ENCODE data around the gene CHRDL1. TPM values are rescaled to one million over a fixed set of nuclear protein-coding genes. Genes with fewer than 3 reads are reported as not detected.

The CHRDL1 gene
- total RNA-seq, 1 donor from 2014 or later: 4.8 TPM

DNA sequence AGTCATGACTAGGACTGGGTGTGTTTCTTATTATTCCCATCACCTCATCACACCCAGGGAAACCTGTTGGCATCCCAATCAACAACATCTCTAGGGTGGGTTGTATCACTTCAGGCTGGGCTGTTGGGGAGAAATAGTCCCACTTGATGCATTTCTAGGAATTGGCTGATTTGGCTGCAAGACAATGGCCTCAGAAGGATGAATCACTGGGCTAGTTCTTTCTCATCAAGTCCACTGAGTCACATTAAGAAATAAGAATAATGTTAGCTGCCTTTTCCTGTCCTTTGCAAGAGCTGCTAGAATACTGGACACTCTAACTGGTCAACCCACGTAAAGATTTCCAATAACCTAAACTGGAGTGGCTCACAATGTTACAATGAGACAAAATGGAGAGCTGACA, 104.2 kb downstream of the CHRDL1 start:
- Histone ChIP-seq H3K9ac (ENCODE audit: low read length) (no peak overlapping the region), H2AFZ (ENCODE audit: low read depth, low read length) (no peak overlapping the region)

DNA sequence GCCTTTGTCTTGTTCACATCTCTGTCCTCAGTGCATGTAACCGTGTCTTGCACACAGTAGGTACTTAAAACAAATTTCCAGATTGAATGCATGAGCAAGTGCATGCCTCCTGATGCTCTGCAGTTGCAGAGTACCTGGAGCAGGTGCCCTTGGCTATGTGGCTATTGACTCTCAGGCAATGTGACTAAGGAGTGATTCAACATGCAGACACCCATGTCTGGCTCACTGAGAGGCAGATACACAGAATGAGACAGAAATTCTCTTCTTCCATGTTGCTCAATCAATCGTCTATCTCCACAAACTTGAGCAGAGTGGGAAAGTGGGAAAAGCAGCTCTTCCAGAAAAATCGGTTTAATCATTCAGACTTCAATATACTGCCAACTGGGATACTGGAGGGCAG, 111.0 kb downstream of the CHRDL1 start:
- FAIRE-seq (no peak), DNase-seq (ENCODE audit: low read depth) (no peak)
- no peak overlapping the region for H3K4me3 ChIP-seq (ENCODE audit: insufficient read depth, low read depth, low read length)
- no peaks in the 10 kb centered on the region for H3K79me2 ChIP-seq (ENCODE audit: insufficient read depth, low read length)
- H3K27ac ChIP-seq (ENCODE audit: low read depth, low read length): no peak overlapping the region
- Mint-ChIP-seq H3K27ac (ENCODE audit: unreplicated experiment) (no peak overlapping the region), H3K4me3 (ENCODE audit: unreplicated experiment) (no peak overlapping the region), H3K9me3 (ENCODE audit: unreplicated experiment) (no peaks in the 10 kb centered on the region), H3K4me1 (ENCODE audit: low read depth, unreplicated experiment) (no peaks in the 10 kb centered on the region), H3K36me3 (ENCODE audit: low read depth, unreplicated experiment) (no peaks in the 10 kb centered on the region), H3K27me3 (ENCODE audit: low read depth, unreplicated experiment) (no peaks in the 10 kb centered on the region)
- no peaks in the 10 kb centered on the region for H4K20me1 ChIP-seq (ENCODE audit: insufficient read depth, low read length)
- no peaks in the 10 kb centered on the region for H3K9me3 ChIP-seq (ENCODE audit: insufficient read depth, low read depth, low read length)
- no peaks in the 10 kb centered on the region for H3K4me1 ChIP-seq (ENCODE audit: insufficient read depth, low read length)
- H2AFZ ChIP-seq (ENCODE audit: low read depth, low read length): no peak overlapping the region
- no peaks in the 10 kb centered on the region for H3K36me3 ChIP-seq (ENCODE audit: insufficient read depth, low read length)
- H3K27me3 ChIP-seq (ENCODE audit: insufficient read depth, low read length): no peaks in the 10 kb centered on the region
- TF ChIP-seq, protein P1, sequence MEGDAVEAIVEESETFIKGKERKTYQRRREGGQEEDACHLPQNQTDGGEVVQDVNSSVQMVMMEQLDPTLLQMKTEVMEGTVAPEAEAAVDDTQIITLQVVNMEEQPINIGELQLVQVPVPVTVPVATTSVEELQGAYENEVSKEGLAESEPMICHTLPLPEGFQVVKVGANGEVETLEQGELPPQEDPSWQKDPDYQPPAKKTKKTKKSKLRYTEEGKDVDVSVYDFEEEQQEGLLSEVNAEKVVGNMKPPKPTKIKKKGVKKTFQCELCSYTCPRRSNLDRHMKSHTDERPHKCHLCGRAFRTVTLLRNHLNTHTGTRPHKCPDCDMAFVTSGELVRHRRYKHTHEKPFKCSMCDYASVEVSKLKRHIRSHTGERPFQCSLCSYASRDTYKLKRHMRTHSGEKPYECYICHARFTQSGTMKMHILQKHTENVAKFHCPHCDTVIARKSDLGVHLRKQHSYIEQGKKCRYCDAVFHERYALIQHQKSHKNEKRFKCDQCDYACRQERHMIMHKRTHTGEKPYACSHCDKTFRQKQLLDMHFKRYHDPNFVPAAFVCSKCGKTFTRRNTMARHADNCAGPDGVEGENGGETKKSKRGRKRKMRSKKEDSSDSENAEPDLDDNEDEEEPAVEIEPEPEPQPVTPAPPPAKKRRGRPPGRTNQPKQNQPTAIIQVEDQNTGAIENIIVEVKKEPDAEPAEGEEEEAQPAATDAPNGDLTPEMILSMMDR (IDR thresholded peaks at IDR 0.05; ENCODE audit: insufficient read depth, low read depth, low read length): no peak
- no peak for TF ChIP-seq EZH2 (IDR thresholded peaks at IDR 0.05; ENCODE audit: insufficient read depth, low read length)
- no peak overlapping the region for H3K4me2 ChIP-seq (ENCODE audit: low read length)
- H3K9ac ChIP-seq (ENCODE audit: low read length): no peak overlapping the region

More for the DNA sequence above, 104.2 kb downstream of the CHRDL1 start:
- no peaks in the 10 kb centered on the region for H3K9me3 ChIP-seq (ENCODE audit: insufficient read depth, low read depth, low read length)
- no peaks in the 10 kb centered on the region for H3K27me3 ChIP-seq (ENCODE audit: insufficient read depth, low read length)
- H3K27ac ChIP-seq (ENCODE audit: low read depth, low read length): no peak overlapping the region
- Mint-ChIP-seq H3K36me3 (ENCODE audit: low read depth, unreplicated experiment) (no peaks in the 10 kb centered on the region), H3K4me1 (ENCODE audit: low read depth, unreplicated experiment) (no peaks in the 10 kb centered on the region), H3K4me3 (ENCODE audit: unreplicated experiment) (no peak overlapping the region), H3K27ac (ENCODE audit: unreplicated experiment) (no peak overlapping the region), H3K27me3 (ENCODE audit: low read depth, unreplicated experiment) (no peaks in the 10 kb centered on the region), H3K9me3 (ENCODE audit: unreplicated experiment) (peaks cover 1% of the 10 kb centered on the region)
- no peaks in the 10 kb centered on the region for H3K4me1 ChIP-seq (ENCODE audit: insufficient read depth, low read length)
- FAIRE-seq: peak; percentile 60
- H3K4me3 ChIP-seq (ENCODE audit: insufficient read depth, low read depth, low read length): no peak overlapping the region
- no peaks in the 10 kb centered on the region for H3K36me3 ChIP-seq (ENCODE audit: insufficient read depth, low read length)
- no peaks in the 10 kb centered on the region for H3K79me2 ChIP-seq (ENCODE audit: insufficient read depth, low read length)
- no peaks in the 10 kb centered on the region for H4K20me1 ChIP-seq (ENCODE audit: insufficient read depth, low read length)
- peak; percentile 19 for DNase-seq (ENCODE audit: low read depth)
- H3K4me2 ChIP-seq (ENCODE audit: low read length): no peak overlapping the region
- TF ChIP-seq EZH2 (IDR thresholded peaks at IDR 0.05; ENCODE audit: insufficient read depth, low read length): no peak
- TF ChIP-seq, protein P1 (IDR thresholded peaks at IDR 0.05; ENCODE audit: insufficient read depth, low read depth, low read length): no peak

DNA sequence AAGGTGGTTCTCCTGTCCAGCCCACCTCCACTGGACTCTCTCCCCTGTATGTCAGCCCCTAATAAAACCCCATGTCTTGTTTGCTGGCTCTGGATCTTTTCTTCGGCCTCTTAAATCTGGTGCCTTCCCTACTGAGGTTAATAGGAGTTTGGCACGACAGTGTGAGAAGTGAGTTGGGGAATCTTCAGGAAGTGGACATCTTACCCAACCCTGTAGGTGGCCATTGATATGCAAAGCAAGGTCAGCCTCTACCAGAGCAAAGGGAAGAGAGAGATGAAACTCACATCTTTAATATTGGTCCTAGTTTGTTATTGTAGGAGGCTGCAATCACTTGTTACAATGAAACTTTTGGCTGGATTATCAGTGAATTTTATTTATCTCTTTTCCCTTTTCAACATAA, 111.7 kb downstream of the CHRDL1 start:
- Mint-ChIP-seq H3K9me3 (ENCODE audit: unreplicated experiment) (no peaks in the 10 kb centered on the region), H3K27me3 (ENCODE audit: low read depth, unreplicated experiment) (no peaks in the 10 kb centered on the region), H3K36me3 (ENCODE audit: low read depth, unreplicated experiment) (no peaks in the 10 kb centered on the region), H3K27ac (ENCODE audit: unreplicated experiment) (no peak overlapping the region), H3K4me1 (ENCODE audit: low read depth, unreplicated experiment) (no peaks in the 10 kb centered on the region), H3K4me3 (ENCODE audit: unreplicated experiment) (no peak overlapping the region)
- no peak for TF ChIP-seq EZH2 (IDR thresholded peaks at IDR 0.05; ENCODE audit: insufficient read depth, low read length)
- TF ChIP-seq, protein P1 (IDR thresholded peaks at IDR 0.05; ENCODE audit: insufficient read depth, low read depth, low read length): no peak
- no peak overlapping the region for H3K4me3 ChIP-seq (ENCODE audit: insufficient read depth, low read depth, low read length)
- DNase-seq (ENCODE audit: low read depth): no peak
- no peaks in the 10 kb centered on the region for H4K20me1 ChIP-seq (ENCODE audit: insufficient read depth, low read length)
- H3K79me2 ChIP-seq (ENCODE audit: insufficient read depth, low read length): no peaks in the 10 kb centered on the region
- FAIRE-seq: no peak
- no peaks in the 10 kb centered on the region for H3K4me1 ChIP-seq (ENCODE audit: insufficient read depth, low read length)
- H3K27ac ChIP-seq (ENCODE audit: low read depth, low read length): no peak overlapping the region
- H3K27me3 ChIP-seq (ENCODE audit: insufficient read depth, low read length): no peaks in the 10 kb centered on the region
- H3K9ac ChIP-seq (ENCODE audit: low read length): no peak overlapping the region
- no peak overlapping the region for H2AFZ ChIP-seq (ENCODE audit: low read depth, low read length)
- H3K9me3 ChIP-seq (ENCODE audit: insufficient read depth, low read depth, low read length): no peaks in the 10 kb centered on the region
- H3K4me2 ChIP-seq (ENCODE audit: low read length): no peak overlapping the region
- H3K36me3 ChIP-seq (ENCODE audit: insufficient read depth, low read length): no peaks in the 10 kb centered on the region
